ENCODE measurements around the gene BICDL2.

DNA sequence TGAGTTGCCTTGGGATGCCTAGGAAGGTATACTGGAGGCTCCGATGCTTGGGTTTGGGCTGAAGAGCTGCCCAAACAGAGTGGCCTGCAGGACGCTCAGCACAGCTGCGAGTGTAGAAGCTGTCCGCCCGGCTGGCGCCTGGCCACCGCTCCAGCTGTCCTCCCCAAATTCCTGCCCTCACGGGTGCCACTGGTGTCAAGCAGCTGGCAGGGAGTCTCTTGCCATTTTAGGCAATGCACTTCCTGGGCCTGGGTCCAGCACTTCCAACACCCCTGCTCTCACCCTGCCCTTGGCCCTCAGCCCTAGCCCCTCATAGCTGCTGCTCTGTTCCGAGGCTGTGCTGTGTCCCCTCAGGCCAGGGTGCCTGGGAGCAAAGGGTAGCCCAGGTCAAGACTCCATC, 51.3 kb downstream of the BICDL2 start:
- no peak for TF ChIP-seq EZH2 (IDR thresholded peaks at IDR 0.05; ENCODE audit: borderline replicate concordance, low read depth, low read length, poor library complexity, severe bottlenecking)
- TF ChIP-seq, protein P1, sequence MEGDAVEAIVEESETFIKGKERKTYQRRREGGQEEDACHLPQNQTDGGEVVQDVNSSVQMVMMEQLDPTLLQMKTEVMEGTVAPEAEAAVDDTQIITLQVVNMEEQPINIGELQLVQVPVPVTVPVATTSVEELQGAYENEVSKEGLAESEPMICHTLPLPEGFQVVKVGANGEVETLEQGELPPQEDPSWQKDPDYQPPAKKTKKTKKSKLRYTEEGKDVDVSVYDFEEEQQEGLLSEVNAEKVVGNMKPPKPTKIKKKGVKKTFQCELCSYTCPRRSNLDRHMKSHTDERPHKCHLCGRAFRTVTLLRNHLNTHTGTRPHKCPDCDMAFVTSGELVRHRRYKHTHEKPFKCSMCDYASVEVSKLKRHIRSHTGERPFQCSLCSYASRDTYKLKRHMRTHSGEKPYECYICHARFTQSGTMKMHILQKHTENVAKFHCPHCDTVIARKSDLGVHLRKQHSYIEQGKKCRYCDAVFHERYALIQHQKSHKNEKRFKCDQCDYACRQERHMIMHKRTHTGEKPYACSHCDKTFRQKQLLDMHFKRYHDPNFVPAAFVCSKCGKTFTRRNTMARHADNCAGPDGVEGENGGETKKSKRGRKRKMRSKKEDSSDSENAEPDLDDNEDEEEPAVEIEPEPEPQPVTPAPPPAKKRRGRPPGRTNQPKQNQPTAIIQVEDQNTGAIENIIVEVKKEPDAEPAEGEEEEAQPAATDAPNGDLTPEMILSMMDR (conservative IDR thresholded peaks at IDR 0.05; ENCODE audit: low read depth, low read length) = no peak

All from A673 (cell line).